ENCODE results near the gene ENC1.

DNA sequence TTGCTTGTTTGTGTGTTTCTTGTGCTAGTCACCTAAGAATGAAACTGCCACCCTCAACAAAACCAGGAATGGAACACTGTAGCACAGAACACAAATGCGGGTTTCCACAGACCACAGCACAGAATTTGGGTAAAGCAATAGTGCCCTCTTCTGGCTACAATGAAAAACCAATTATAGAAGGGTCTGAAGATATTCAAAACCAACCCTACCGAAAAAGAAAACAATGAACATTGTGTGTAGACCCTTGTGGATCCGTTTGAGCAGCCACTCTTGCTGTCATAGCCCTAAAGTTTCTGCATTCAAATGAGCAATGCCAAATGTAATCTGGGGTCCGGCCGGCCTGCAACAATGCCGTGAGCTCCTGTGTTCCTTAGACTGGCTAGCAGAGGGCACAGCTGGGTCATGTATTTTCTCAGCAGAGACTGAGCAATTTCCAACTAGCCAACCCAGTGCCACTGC, 8.3 kb upstream of the ENC1 start:
- TF ChIP-seq, protein P1, sequence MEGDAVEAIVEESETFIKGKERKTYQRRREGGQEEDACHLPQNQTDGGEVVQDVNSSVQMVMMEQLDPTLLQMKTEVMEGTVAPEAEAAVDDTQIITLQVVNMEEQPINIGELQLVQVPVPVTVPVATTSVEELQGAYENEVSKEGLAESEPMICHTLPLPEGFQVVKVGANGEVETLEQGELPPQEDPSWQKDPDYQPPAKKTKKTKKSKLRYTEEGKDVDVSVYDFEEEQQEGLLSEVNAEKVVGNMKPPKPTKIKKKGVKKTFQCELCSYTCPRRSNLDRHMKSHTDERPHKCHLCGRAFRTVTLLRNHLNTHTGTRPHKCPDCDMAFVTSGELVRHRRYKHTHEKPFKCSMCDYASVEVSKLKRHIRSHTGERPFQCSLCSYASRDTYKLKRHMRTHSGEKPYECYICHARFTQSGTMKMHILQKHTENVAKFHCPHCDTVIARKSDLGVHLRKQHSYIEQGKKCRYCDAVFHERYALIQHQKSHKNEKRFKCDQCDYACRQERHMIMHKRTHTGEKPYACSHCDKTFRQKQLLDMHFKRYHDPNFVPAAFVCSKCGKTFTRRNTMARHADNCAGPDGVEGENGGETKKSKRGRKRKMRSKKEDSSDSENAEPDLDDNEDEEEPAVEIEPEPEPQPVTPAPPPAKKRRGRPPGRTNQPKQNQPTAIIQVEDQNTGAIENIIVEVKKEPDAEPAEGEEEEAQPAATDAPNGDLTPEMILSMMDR (IDR thresholded peaks at IDR 0.05 in 2 of 3, conservative IDR thresholded peaks at IDR 0.05 in 1 of 3; ENCODE audit: borderline replicate concordance in 1 of 3, insufficient read depth in 1 of 3, low read depth in 2 of 3, low read length in 2 of 3) = peak; percentile 52 to 83 (median 83)
- TF ChIP-seq, protein P2, sequence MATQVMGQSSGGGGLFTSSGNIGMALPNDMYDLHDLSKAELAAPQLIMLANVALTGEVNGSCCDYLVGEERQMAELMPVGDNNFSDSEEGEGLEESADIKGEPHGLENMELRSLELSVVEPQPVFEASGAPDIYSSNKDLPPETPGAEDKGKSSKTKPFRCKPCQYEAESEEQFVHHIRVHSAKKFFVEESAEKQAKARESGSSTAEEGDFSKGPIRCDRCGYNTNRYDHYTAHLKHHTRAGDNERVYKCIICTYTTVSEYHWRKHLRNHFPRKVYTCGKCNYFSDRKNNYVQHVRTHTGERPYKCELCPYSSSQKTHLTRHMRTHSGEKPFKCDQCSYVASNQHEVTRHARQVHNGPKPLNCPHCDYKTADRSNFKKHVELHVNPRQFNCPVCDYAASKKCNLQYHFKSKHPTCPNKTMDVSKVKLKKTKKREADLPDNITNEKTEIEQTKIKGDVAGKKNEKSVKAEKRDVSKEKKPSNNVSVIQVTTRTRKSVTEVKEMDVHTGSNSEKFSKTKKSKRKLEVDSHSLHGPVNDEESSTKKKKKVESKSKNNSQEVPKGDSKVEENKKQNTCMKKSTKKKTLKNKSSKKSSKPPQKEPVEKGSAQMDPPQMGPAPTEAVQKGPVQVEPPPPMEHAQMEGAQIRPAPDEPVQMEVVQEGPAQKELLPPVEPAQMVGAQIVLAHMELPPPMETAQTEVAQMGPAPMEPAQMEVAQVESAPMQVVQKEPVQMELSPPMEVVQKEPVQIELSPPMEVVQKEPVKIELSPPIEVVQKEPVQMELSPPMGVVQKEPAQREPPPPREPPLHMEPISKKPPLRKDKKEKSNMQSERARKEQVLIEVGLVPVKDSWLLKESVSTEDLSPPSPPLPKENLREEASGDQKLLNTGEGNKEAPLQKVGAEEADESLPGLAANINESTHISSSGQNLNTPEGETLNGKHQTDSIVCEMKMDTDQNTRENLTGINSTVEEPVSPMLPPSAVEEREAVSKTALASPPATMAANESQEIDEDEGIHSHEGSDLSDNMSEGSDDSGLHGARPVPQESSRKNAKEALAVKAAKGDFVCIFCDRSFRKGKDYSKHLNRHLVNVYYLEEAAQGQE (IDR thresholded peaks at IDR 0.05; ENCODE audit: low read depth) = no peak
- TF ChIP-seq TCF7L2 (IDR thresholded peaks at IDR 0.05; ENCODE audit: borderline replicate concordance, extremely low read depth, insufficient read depth, insufficient read length) (no peak), EZH2phosphoT487 (IDR thresholded peaks at IDR 0.05; ENCODE audit: borderline replicate concordance) (no peak), SIN3A (IDR thresholded peaks at IDR 0.05; ENCODE audit: low read depth) (no peak), POLR2A (IDR thresholded peaks at IDR 0.05; ENCODE audit: borderline replicate concordance, extremely low read depth, insufficient read depth, insufficient read length) (no peak), EZH2 (IDR thresholded peaks at IDR 0.05) (no peak), POLR2AphosphoS5 (IDR thresholded peaks at IDR 0.05; ENCODE audit: low read depth, low read length) (no peak), JUND (IDR thresholded peaks at IDR 0.05) (no peak)
- TF ChIP-seq, protein P3, sequence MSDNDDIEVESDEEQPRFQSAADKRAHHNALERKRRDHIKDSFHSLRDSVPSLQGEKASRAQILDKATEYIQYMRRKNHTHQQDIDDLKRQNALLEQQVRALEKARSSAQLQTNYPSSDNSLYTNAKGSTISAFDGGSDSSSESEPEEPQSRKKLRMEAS (IDR thresholded peaks at IDR 0.05) = no peak
- TF ChIP-seq, protein P4, sequence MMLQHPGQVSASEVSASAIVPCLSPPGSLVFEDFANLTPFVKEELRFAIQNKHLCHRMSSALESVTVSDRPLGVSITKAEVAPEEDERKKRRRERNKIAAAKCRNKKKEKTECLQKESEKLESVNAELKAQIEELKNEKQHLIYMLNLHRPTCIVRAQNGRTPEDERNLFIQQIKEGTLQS (IDR thresholded peaks at IDR 0.05) = no peak

Data from HCT116 (cell line).